ENCODE data around the gene NOC3L.

NOC3L gene

GRCh38 chr10:94303929-94304328, 58.8 kb downstream of the NOC3L start:
- DNase-seq (ENCODE audit: low read depth in 2 of 2): no peak

DNA sequence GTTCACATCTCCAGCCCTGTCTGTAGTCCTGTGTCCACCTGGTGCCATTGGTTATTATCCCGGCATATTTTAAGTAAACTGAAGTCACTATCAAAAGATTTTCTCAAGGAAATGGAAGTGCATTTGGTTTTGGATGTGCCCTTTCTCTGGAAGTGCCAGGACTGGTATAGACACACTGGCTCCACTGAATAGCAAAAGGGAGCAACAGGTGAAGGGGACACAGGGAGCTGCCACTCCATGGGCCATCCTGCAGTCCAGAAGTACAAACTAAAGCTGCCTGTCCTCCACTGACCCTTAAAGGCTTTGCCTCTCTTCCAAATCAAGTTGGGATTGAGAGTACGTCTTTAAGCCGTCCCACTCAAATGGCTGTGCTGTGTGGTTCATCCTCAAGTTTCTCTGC, 62.7 kb downstream of the NOC3L start:
- DNase-seq (ENCODE audit: low read depth in 2 of 2): no peak

DNA sequence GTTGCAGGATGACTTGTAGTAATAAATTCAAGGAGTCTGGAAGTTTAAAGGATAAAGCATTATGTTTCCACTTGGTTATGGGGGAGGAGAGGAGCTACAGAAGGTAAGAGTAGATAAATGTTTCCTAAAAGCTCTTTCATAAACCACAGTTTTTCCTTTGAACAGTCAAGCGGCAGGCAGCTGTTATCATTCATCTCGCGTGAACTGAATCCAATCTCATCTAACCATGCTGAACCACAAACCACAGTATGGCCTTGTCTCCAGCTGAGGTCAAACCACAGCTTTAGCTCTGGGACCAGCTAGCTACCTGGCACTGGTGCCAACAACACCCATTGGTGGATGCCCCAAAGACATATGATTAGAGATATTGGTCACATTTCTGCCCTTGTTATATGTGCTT, 63.3 kb downstream of the NOC3L start:
- DNase-seq (ENCODE audit: low read depth in 2 of 2): no peak

GRCh38 chr10:94294168-94294567, 68.6 kb downstream of the NOC3L start:
- no peak for DNase-seq (ENCODE audit: low read depth in 2 of 2)

- DNase-seq (ENCODE audit: low read depth in 2 of 2): no peak
These were observed 69.4 kb downstream of the NOC3L start for GRCh38 chr10:94293354-94293753.

DNA sequence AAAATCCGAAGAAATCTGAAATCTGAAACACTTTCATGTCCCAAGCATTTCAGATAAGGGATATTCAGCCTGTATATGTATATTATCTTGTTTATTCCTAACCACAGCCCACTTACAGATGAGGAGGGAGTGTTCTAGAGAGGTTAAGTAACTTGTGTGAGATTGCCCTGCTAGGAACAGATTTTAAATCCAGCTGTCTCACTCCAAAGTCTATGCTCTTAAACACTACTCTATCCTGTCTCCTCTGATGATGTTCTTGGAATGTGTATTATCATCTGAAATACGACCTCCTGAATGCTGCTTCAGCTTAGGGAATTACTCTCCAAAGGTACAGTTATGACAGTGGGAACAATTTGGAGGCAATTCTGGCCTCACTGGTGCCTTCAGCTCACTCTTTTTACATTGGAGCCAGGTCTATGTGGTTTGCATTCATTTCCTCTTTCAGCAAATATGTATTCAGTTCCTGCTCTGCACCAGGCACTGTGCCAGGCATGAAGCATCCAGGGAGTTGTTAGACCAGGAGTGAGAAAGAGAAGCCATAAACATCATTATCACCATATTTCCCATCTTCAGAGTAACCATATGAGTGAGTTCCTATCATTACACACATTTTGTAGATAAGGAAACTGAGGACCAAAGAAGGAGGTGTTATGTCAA, 70.2 kb downstream of the NOC3L start:
- no peak for DNase-seq (ENCODE audit: low read depth in 2 of 2)

GRCh38 chr10:94288361-94289101, 74.2 kb downstream of the NOC3L start:
- DNase-seq (ENCODE audit: low read depth in 2 of 2): no peak

DNA sequence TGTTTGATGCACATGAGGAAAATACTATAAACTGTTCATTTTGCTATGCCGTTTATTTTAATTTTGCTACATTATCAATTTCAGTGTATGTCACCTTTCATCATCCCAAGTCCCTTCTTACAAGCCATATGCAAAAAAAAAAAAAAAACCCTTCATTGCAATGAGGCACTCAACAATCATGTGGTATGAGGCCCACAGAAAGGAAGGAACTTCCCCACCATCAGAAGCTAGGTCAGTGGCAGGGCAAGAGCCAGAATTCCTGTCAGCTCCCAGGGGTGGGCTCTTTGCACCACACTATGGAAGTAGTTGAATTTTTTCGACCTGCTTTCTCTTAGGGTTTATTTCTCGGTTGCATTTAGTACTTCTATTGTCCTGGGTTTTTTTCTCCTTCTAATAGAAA, 75.4 kb downstream of the NOC3L start:
- DNase-seq (ENCODE audit: low read depth in 2 of 2): no peak

- DNase-seq (ENCODE audit: low read depth in 2 of 2): no peak
These were observed 75.8 kb downstream of the NOC3L start for GRCh38 chr10:94286901-94287300.

DNA sequence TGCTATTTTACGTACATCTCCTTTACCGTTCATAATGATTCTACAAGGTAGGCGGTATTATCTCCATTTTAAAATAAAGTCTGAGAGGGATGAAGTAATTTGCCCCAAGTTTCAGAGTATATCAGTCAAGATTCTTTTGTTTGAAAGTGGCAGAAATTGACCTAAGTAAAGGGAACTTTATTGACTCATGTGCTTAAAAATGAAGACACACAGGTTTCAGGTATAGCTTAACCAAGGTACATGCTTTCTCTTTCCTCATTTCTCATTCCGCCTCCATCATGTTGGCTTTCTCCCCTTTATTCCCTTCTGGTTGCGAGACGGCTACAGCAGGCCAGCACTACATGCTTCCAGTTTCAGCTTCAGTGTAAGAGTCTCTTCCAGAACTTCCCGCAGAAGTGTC, 77.5 kb downstream of the NOC3L start:
- DNase-seq (ENCODE audit: low read depth in 2 of 2): no peak

Measured in stimulated activated CD8-positive, alpha-beta memory T cell treated with anti-CD3 and anti-CD28 coated beads, Interleukin-15, amount 100 ng/mL, for 4 hours (primary cell).